HG03354 (cell line): ENCODE results near the gene PDGFRB.
A peak's percentile ranks its signal among the peaks of the same experiment; 100 is the strongest.

Experiments
- ATAC-seq: cut with Tn5 transposase; IDR thresholded peaks from one replicate; pipeline ENCODE4 v1.9.1; 2021; ENCODE audit warnings: mild to moderate bottlenecking; ENCODE audit not compliant: unreplicated experiment, poor library complexity, severe bottlenecking

Gene PDGFRB

DNA sequence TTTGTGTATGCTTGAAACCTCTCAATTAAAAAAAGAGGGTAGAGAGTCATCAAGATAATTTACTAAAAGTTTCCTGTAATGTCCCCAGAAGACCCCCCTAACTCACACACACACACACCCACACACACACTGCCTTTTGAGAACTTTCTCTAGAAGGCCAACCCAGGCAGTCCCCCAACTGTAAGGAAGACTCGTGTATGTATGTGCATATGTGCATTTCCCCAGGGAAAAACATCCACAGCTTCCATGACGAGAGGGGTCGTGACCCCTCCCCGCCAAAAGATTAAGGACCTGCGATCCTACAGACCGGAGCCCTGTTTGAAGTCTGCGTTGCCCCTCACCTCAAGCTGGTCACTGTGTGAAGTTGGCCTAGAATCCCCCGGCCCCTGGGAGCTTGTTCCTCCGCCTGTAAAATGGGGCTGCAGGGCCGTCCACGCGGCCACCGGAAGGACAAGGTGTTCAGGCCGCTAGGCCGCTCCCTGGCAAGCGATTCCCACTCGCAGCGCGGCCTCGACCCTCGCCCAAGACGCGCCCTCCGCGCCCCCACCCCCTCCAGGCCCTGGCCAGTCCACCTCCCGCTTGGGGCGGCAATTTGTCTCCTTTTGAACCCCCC lies 10.5 kb upstream of the PDGFRB start:
- ATAC-seq = no peak

GRCh38 chr5:150164211-150164980 lies 8.8 kb upstream of the PDGFRB start:
- ATAC-seq = no peak

GRCh38 chr5:150163547-150164059 lies 8.0 kb upstream of the PDGFRB start:
- ATAC-seq = no peak

GRCh38 chr5:150163035-150163434 lies 7.4 kb upstream of the PDGFRB start:
- ATAC-seq = no peak

DNA sequence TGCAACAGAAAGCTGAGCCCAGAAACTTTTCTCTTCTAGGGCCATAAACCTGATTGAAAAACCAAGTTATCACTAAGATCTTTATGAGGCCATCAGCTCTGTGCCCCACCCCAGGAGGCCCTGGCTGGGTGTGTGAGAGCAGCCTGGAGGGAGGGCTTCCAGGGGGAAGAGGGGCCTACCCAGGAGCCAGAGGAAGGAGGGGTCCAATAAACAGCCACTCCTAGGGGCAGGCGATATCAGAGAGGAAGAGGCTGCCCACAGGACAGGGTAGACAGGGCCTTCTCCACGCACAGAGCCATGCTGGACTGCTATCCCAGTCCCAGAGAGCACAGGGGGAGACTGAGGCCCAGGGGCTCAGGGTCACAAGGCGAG lies 6.5 kb upstream of the PDGFRB start:
- ATAC-seq = no peak

- ATAC-seq = peak; percentile 77
Observed at GRCh38 chr5:150161242-150162141, 5.8 kb upstream of the PDGFRB start.

GRCh38 chr5:150160448-150161081 lies 4.9 kb upstream of the PDGFRB start:
- ATAC-seq = no peak

DNA sequence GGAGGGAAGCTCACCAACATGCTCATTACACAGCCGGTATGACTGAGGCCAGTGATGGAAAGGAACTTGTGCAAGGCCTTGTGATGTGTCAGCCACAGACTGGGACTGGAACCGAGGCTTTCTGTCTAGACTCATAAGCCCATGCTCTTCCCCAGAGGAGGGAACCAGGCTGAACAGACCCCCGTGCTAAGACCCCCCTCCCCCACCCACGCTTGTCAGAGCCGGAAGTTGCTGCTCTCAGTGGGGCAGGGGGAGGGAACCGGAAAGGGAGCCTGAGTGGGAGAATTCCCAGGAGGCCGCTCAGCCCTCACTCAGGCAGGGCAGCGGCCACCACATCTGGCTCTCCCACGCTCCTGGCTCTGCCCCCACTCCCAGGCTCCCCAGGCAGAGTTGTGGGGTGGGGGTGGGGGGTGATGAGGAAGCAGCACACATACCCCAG lies 4.1 kb upstream of the PDGFRB start:
- no peak for ATAC-seq

GRCh38 chr5:150159031-150159430 lies 3.4 kb upstream of the PDGFRB start:
- no peak for ATAC-seq

DNA sequence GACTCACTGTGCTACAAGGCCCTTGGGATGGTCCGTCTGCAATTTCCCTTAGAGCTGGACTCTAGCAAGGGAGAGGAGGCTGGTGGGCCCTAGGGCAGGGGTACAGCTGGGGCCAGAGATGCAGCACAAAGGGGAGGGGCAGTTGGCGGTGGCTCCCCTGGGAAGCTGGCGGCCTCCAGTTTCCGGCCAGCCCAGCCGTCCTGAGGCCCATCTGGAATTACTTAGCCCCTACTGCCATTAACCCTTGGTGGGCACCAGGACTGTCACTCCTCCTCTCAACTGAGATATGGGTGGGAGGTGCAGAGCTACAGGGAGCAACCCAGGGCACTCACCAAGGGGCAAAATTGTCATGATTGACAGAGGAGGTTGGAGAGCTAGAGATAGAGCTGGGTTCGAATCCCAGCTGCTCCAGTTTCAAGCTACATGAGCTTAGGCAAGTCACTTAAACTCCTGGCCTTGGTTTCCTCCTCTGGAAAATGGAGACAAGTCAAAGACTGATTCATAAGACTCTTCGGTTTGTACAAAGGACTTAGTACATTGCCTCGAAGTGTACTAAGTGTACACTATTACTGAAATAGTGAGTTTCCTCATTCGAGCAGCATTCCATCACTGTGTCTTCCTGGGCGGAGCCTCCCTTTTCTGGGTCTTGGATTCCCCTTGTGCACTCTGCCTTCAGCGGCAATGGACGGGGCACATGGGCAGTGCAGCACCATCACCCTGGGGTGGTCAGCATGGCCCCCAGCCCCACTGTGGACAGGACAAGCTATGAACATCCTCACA lies 2.7 kb upstream of the PDGFRB start:
- no peak for ATAC-seq

DNA sequence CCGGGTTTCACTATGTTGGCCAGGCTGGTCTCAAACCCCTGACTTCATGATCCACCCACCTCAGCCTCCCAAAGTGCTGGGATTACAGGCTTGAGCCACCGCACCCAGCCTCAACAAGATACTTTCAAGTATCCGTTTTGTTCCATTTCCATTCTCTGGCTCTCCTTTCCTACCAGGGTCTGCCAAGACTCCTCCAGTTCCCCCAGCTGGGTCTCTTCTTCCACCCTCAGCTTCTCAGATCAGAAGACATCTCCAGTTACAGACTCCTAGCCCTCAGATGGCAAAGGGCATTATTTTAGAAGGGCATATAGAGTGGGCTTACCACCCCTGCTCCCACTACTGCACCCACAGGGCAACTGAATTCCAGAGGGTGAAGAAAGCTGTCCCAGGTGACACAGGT lies 1.5 kb upstream of the PDGFRB start:
- ATAC-seq = no peak

GRCh38 chr5:150156540-150156939 lies 895 bp upstream of the PDGFRB start:
- no peak for ATAC-seq

GRCh38 chr5:150156027-150156368 lies 353 bp upstream of the PDGFRB start:
- ATAC-seq = peak; percentile 14

- no peak for ATAC-seq
Observed at GRCh38 chr5:150154618-150155128, 972 bp downstream of the PDGFRB start.

DNA sequence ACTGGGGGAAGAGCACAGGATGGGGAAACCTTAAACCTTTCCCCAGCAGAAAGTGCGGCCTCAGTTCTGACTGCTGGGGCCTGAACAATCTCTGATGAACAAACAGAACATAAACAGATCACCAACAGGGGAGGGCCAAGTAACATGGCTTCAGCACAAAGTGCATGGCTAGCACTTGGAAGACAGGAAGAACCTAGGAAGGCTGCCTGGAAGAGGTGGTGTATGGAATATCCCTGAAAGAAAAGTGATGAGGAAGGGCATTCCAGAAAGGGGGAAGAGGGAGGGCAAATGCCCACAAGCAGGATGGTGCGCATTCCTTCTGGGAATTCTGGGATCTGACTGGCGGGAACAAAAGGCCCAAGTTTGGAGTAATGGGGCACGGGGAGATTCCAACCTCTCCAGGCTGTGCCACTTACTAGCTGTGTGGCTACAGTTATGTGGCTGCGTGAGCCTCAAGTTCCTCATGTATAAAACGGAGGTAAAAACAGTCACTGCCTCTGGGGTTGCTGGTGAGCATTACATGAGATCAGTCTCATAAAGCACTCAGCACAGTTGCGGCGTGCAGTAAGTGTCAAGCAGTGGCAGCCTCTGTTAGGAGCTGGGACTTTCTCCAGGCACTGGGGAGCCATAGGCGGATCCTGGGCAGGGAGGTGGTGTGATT lies 1.6 kb downstream of the PDGFRB start:
- ATAC-seq = no peak

- no peak for ATAC-seq
Observed at GRCh38 chr5:150153483-150153882, 2.2 kb downstream of the PDGFRB start.

DNA sequence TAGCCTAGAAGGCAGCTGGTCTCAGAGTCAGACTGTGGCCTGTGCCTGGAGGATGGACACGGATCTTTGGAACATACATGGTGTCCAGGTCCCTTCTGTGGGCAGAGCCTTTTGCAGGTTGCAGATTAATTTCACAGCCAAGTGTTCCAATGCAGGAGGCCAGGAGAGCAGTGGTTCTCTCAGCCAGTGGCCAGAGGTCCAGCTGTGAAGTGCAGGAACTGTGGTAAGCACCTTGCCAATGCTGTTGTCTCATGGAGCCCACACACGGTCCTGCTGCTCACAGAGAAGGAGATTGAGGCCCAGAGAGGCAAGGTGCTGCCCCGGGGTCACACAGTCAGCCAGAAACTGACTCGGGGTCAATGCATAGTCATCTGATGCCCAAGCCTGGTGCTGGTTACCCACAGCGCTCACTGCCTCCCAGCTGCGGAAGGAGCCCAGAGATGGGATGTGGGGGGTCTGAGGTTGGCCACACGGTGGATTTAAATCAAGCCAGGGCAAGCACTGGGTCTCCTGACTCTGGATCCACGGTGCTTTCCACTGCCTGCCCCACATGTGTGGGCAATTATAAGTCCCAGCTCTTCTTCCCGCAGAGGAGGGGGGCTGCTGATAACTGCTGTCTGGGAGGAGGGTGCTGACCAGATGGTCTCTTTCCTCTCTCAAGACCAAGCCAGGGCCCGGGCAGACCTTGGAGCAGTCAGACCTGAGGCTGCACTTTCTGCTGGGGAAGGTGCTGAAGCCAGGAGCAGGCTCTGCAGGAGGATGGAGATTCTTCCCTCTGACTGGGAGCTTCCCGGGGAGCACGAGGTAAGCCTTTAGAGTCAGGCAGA lies 2.8 kb downstream of the PDGFRB start:
- no peak for ATAC-seq

DNA sequence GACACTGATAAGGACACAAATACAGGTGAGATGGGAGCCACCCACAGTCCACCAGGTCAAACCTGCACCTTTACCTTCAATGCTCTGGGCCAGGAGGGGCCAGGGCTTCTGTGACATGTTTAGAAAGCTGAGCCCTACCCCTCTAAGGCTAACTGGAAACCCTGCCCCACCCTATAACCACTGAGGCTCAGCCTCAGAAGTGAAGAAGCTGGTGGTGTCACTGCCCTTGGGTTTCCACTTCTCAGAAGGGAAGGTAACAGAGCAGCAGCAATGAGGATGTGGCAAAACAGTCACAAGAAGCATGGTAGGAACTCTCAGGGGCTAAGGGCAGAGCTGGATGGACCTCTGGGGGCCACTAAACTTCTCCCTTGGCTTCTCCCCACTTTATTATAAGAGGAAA lies 6.0 kb downstream of the PDGFRB start:
- no peak for ATAC-seq
